ENCODE results near the gene SOX10. TPM values are rescaled to one million over a fixed set of nuclear protein-coding genes. Genes with fewer than 3 reads are reported as not detected.

Gene SOX10
- total and polyA plus RNA-seq, 2 of the 13 experiments (the other 11 are each of a cell fraction or from before 2014, with no cell fraction given), result not detected

GRCh38 chr22:37933711-37934376 lies 50.5 kb downstream of the SOX10 start (continued):
- TF ChIP-seq SALL1 (CRISPR knock-in tag; IDR thresholded peaks at IDR 0.05) (peak; percentile 84), ESRRA (CRISPR knock-in tag; IDR thresholded peaks at IDR 0.05; ENCODE audit: low read depth) (0 out of 2 replicates have a peak, but pooled peaks have one; percentile 22), CREB1 (IDR thresholded peaks at IDR 0.05) (no peak), CREB1 (CRISPR knock-in tag; IDR thresholded peaks at IDR 0.05) (no peak), RAD21 (CRISPR knock-in tag; IDR thresholded peaks at IDR 0.05) (peak; percentile 96), AHDC1 (CRISPR knock-in tag; IDR thresholded peaks at IDR 0.05; ENCODE audit: borderline replicate concordance) (no peak), ZNF615 (CRISPR knock-in tag; IDR thresholded peaks at IDR 0.05; ENCODE audit: borderline replicate concordance) (no peak), NBN (conservative IDR thresholded peaks at IDR 0.05) (no peak)

Data from HepG2 (cell line).